GM13977 (cell line): Measurements from ENCODE around the gene C16orf92.
A peak's percentile ranks its signal among the peaks of the same experiment; 100 is the strongest.

ENCODE experiments used
- DNase-seq: peaks from one replicate; pipeline ENCODE4 v3.0.0; 2012; ENCODE audit warnings: low spot score
- in situ Hi-C: fragments of 300-500 bp; cut with MboI; formaldehyde crosslinking; loops from one replicate; pipeline ENCODE4 v1.12.0; 2022; ENCODE audit warnings: low sequenced_read_pairs, low pct_unique_long_range_greater_than_20kb, mixed read lengths, inconsistent platforms; ENCODE audit not compliant: unreplicated experiment
- TF ChIP-seq, protein P1 (sequence below): IDR thresholded peaks from 2 replicates; pipeline ENCODE4 v1.5.1; 2012; ENCODE audit warnings: mild to moderate bottlenecking, control low read depth; ENCODE audit not compliant: insufficient read depth; ENCODE audit errors: extremely low read depth, missing control alignments

C16orf92 gene

DNA sequence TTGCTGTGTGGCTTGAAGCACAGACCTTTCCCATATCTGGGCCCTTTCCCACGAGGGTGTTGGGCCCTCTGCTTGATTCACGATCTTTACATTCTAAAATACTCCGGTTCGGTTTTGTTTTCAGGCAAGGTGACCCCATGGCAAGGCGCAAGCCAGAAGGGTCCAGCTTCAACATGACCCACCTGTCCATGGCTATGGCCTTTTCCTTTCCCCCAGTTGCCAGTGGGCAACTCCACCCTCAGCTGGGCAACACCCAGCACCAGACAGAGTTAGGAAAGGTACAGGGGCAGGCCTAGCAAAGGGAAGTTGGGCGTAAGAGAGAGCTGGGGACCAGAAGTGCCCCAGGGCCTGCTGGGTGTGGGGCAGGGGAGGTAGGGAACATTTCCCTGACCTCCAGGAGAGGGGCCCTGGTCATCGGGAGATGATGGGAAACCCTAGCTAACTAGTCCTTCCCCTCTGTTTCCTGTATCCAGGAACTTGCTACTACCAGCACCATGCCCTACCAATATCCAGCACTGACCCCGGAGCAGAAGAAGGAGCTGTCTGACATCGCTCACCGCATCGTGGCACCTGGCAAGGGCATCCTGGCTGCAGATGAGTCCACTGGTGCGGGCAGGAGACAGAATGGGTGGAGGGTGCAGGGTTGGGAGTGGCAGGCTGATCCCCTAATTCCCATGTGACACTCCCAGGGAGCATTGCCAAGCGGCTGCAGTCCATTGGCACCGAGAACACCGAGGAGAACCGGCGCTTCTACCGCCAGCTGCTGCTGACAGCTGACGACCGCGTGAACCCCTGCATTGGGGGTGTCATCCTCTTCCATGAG, 44.0 kb downstream of the C16orf92 start:
- TF ChIP-seq, protein P1, sequence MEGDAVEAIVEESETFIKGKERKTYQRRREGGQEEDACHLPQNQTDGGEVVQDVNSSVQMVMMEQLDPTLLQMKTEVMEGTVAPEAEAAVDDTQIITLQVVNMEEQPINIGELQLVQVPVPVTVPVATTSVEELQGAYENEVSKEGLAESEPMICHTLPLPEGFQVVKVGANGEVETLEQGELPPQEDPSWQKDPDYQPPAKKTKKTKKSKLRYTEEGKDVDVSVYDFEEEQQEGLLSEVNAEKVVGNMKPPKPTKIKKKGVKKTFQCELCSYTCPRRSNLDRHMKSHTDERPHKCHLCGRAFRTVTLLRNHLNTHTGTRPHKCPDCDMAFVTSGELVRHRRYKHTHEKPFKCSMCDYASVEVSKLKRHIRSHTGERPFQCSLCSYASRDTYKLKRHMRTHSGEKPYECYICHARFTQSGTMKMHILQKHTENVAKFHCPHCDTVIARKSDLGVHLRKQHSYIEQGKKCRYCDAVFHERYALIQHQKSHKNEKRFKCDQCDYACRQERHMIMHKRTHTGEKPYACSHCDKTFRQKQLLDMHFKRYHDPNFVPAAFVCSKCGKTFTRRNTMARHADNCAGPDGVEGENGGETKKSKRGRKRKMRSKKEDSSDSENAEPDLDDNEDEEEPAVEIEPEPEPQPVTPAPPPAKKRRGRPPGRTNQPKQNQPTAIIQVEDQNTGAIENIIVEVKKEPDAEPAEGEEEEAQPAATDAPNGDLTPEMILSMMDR: no peak
- no peak for DNase-seq
- in situ Hi-C loops: no loop called here

DNA sequence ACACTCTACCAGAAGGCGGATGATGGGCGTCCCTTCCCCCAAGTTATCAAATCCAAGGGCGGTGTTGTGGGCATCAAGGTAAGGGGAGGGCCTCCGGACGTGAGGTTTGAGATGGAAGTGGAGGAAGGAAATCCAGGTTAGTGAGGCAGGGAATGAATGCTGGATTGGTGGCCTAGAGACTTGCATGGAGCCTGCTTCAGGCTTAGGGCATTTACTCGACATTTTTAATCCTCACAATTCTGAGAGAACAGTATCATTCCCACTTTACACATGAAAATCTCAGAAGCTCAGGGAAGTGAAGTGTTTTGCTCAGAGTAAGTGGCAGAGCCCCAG, 44.6 kb downstream of the C16orf92 start:
- in situ Hi-C loops: no loop called here
- DNase-seq: no peak
- TF ChIP-seq, protein P1: no peak

DNA sequence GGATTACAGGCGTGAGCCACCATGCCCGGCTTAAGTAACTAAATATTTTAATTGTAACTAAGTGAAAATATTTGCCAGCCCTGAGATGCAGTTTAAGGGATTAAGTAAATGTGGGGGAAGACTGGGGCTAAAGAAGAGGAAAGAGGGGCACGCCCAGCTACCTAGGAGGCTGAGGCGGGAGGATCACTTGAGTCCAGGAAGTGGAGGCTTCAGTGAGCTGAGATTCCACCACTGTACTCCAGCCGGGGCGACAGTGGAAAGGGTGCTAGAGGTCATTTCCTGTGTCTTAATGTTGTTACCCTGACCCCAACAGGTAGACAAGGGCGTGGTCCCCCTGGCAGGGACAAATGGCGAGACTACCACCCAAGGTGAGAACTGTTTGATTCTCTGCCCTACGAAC, 45.3 kb downstream of the C16orf92 start:
- TF ChIP-seq, protein P1: no peak
- in situ Hi-C loops: no loop called here
- no peak for DNase-seq

DNA sequence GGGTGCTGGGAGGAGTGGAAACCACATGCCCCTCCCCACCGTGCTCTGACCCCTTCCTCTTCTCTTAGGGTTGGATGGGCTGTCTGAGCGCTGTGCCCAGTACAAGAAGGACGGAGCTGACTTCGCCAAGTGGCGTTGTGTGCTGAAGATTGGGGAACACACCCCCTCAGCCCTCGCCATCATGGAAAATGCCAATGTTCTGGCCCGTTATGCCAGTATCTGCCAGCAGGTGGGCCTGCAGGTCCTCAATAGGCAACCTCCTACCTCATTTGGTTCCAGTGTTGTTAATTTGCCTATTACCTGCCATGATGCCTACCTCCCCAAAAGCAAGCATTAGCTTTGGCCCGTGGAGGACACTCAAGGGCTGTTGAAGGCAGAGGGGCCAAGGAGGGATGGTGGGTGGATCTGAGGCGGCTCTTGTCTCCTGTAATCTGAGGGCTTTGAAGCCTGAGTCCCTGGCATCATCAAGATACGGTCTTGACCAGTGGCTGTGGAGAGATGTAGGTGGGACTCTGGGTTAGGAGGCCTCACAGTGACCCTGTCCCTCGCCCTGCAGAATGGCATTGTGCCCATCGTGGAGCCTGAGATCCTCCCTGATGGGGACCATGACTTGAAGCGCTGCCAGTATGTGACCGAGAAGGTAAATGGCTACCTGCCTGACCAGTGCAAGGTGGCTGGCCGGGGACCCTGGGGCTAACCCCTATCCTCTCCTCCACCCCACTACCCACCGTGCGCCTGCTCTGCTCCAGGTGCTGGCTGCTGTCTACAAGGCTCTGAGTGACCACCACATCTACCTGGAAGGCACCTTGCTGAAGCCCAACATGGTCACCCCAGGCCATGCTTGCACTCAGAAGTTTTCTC, 46.0 kb downstream of the C16orf92 start:
- no peak for DNase-seq

DNA sequence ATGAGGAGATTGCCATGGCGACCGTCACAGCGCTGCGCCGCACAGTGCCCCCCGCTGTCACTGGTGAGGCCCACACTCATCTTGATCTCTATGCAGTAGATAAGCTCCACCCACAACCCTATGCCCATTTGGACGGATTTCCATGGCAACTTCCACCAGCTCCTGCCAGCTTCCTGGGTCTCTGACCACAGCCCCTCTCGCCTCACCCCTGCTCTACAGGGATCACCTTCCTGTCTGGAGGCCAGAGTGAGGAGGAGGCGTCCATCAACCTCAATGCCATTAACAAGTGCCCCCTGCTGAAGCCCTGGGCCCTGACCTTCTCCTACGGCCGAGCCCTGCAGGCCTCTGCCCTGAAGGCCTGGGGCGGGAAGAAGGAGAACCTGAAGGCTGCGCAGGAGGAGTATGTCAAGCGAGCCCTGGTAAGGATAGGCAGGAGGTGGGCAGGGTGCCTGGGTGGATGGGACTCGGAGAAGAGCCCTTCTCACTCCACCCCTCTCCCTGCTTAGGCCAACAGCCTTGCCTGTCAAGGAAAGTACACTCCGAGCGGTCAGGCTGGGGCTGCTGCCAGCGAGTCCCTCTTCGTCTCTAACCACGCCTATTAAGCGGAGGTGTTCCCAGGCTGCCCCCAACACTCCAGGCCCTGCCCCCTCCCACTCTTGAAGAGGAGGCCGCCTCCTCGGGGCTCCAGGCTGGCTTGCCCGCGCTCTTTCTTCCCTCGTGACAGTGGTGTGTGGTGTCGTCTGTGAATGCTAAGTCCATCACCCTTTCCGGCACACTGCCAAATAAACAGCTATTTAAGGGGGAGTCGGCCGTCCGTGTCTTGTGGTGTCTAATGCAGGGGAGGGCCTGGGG, 46.8 kb downstream of the C16orf92 start:
- DNase-seq: no peak
- TF ChIP-seq, protein P1: no peak
- in situ Hi-C loops: no loop called here

More for the DNA sequence above, 46.0 kb downstream of the C16orf92 start:
- TF ChIP-seq, protein P1: peak; percentile 22
- in situ Hi-C loops: no loop called here

DNA sequence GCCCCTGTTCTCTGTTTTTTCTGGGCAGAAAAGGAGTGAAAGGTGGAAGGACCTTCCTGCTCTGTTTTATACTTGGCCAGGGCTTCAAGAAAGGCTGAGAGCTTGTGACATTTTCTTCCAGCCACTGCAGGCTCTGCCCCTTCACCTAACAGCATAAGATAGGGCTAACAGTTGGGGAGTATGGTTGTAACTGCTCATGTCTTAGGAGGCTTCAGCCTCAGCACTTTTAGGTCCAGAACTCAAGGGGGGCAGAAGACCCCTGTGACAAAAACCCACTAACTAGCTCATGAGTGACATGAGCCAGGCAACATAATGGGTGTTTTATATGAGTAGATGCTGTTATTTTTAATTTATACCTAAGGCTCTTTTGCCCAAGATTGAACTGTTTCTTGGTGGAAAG, 47.5 kb downstream of the C16orf92 start:
- in situ Hi-C loops: no loop called here
- TF ChIP-seq, protein P1: no peak
- DNase-seq: no peak
